Peyer's patch (tissue), 4 donors: Measurements from ENCODE around the gene MARS1.

Experiments
- POLR2A ChIP-seq, 2 donors: fragments of 450-650 bp; IDR thresholded peaks; one replicate each; pipeline ENCODE4 v1.5.1; 2017; ENCODE audit warnings: antibody characterized with exemption in 2 of 2, mild to moderate bottlenecking in 2 of 2, moderate library complexity in 2 of 2
- TF ChIP-seq, protein P1 (sequence below), 6 experiments: fragments of 450-650 bp in 4 of 6; fragments of 200-600 bp in 2 of 6; sonication (generic) in 1 of 6; IDR thresholded peaks; one replicate each; pipeline ENCODE4 v1.5.1; 2017 to 2019; ENCODE audit warnings: antibody characterized with exemption in 6 of 6, mild to moderate bottlenecking in 3 of 6, moderate library complexity in 1 of 6

DNA sequence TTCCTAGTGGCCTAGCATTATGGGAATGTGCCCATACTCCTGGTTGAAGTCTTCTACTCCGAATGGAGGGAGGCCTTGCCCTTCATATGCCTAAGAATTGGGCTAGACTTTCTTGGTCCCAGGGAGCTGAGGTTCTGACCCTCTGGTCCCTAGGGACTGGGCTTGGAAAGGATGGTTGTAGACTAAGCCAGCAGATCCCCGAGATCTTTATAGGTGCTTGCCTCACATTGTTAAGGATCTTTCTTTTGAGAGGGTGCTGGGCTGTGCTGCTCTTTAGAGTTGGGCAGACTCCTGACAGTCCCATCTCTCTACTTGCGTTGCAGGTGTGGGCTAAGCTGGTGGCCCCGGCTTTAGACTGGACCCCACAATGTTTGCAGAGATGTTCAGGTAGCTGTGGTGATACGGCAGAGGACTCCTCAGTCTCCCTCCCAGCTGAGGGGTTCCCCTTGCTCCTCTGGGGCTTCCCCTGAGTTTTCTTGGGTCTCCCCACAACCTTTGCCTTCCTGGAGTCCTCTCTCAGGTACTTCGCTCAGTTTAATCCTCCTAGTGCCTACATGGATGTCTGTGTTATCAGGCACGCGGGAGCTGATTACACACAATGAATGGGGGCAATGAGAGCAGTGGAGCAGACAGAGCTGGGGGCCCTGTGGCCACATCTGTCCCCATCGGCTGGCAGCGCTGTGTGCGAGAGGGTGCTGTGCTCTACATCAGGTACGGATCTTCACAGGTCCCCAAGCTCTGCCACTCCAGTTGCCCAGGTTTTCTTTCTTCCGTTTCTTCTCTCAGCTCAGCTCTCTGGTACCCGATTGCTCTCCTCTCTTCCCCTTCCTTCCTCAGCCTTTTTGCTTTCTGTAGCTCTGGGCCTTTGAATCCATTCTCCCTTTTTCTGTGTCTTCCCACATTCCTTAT is 36.1 kb downstream of the MARS1 start:
- TF ChIP-seq, protein P1, sequence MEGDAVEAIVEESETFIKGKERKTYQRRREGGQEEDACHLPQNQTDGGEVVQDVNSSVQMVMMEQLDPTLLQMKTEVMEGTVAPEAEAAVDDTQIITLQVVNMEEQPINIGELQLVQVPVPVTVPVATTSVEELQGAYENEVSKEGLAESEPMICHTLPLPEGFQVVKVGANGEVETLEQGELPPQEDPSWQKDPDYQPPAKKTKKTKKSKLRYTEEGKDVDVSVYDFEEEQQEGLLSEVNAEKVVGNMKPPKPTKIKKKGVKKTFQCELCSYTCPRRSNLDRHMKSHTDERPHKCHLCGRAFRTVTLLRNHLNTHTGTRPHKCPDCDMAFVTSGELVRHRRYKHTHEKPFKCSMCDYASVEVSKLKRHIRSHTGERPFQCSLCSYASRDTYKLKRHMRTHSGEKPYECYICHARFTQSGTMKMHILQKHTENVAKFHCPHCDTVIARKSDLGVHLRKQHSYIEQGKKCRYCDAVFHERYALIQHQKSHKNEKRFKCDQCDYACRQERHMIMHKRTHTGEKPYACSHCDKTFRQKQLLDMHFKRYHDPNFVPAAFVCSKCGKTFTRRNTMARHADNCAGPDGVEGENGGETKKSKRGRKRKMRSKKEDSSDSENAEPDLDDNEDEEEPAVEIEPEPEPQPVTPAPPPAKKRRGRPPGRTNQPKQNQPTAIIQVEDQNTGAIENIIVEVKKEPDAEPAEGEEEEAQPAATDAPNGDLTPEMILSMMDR (IDR thresholded peaks at IDR 0.05), result no peak
- TF ChIP-seq POLR2A (IDR thresholded peaks at IDR 0.05), result no peak
